AG10803 (cell line): ENCODE results near the gene FBXW8.

Source experiments
- DNase-seq: peaks from one replicate; pipeline ENCODE4 v3.0.0; 2010; ENCODE audit warnings: low read depth
- H3K4me3 ChIP-seq: 2 replicates; pipeline ENCODE4 v1.5.1; 2011; ENCODE audit warnings: mild to moderate bottlenecking, low read length, control low read depth
- TF ChIP-seq, protein P1 (sequence below): conservative IDR thresholded peaks from 2 replicates; pipeline ENCODE4 v1.5.1; 2011; ENCODE audit warnings: mild to moderate bottlenecking, low read length, control low read depth, inconsistent platforms

FBXW8 gene

DNA sequence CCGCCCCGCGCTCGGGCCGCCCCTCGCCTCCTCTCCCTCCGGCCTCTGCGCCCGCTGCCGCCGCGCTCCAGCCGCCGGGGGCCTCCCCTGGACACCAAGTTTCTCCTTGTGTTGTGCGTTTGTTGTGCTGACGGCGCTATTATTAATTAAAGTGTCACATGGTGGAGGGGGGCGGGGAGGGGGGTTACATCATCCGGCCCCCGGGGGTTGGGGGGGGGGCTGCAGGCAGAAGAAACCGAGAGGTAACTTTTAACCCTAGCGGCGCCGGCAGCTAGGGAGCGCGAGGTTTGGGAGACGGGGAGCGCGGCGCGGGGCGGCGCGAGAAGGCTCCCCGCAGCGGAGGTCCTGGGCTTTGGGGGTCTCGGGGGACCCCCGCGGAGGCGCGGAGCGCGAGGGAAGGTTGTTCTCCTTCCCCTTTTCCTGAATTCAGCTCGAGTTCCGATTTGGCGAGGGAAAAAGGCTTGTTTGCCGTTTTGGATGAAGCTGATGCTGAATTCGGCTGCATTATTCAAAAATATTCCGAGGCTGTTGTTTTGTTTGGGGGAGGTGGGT is 29.3 kb upstream of the FBXW8 start, which contains the start of gene HRK:
Gene HRK, minus strand, starts transcription at position 117 of the 552 bp plus-strand sequence. CDS start 134 bp downstream, outside the sequence.
- TF ChIP-seq, protein P1, sequence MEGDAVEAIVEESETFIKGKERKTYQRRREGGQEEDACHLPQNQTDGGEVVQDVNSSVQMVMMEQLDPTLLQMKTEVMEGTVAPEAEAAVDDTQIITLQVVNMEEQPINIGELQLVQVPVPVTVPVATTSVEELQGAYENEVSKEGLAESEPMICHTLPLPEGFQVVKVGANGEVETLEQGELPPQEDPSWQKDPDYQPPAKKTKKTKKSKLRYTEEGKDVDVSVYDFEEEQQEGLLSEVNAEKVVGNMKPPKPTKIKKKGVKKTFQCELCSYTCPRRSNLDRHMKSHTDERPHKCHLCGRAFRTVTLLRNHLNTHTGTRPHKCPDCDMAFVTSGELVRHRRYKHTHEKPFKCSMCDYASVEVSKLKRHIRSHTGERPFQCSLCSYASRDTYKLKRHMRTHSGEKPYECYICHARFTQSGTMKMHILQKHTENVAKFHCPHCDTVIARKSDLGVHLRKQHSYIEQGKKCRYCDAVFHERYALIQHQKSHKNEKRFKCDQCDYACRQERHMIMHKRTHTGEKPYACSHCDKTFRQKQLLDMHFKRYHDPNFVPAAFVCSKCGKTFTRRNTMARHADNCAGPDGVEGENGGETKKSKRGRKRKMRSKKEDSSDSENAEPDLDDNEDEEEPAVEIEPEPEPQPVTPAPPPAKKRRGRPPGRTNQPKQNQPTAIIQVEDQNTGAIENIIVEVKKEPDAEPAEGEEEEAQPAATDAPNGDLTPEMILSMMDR = no peak
- DNase-seq = no peak
- peak within 1 kb of the TSS; percentile 5; the same call in 1 of the 2 replicates for H3K4me3 ChIP-seq

DNA sequence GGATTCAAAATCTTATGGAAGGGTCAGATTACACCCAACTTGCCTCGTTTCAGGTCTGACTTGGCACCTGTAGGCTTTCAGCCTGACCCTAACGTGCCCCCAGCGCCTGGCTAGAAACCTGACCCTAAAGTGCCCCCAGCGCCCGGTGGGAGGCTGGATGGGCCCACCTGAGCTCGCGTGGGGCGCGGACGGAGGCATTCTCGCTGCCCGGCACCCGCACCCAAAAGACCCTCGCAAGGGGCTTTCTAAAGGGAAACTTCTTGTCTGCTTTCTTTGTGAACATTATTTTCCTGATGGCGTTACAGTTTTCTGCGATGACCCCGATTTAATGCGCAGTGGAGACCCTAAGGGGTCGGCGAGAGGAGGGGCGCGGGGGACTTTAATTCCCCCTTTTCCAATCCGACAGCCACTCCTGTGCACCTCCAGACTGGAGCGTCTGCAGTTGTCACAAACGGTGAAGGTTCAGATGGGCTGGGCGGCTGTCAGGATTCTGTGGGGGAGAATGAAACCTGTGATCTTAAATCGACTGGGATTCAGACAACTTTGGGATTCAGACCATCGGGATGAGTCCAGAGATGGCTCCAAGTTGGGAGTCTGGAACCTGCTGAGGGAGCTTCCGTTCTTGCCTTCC is 28.8 kb upstream of the FBXW8 start:
- no peak overlapping the region for H3K4me3 ChIP-seq
- no peak for DNase-seq
- TF ChIP-seq, protein P1 = no peak

DNA sequence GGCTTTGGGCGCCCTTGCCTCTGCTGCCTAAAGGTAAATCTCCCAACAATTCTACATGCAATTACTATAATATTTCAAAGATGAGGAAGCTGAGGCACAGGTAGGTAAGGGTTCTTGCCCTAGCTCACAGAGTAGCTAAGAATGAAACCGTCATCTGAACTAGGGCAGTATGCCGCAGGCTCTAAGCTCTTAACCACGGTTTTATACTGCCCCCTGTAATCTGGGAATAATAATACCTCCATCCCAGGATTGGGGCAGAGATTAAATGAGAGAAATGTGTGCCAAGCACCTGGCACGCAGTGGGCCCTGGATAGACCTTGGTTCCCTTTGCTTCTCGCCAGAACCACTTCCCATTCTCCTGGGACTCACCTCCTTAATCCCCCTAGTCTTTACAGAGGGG is 28.0 kb upstream of the FBXW8 start:
- TF ChIP-seq, protein P1 = peak; percentile 57
- no peak overlapping the region for H3K4me3 ChIP-seq
- DNase-seq = peak; percentile 57

DNA sequence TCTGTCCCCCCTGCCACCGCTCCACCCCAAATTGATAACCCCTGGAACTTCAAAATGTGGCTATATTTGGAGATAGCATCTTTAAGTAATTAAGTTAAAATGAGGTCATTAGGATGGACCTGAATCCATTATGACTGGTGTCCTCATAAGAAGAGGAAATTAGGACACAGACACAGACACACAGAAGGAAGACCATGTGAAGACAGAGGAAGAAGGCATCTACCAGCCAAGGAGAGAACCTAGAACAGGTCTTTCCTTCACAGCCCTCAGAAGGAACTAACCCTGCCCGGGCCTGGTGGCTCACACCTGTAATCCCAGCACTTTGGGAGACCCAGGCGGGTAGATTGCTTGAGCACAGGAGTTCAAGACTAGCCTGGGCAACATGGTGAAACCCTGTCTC is 25.9 kb upstream of the FBXW8 start:
- no peak for DNase-seq
- H3K4me3 ChIP-seq = no peak overlapping the region
- TF ChIP-seq, protein P1 = no peak

DNA sequence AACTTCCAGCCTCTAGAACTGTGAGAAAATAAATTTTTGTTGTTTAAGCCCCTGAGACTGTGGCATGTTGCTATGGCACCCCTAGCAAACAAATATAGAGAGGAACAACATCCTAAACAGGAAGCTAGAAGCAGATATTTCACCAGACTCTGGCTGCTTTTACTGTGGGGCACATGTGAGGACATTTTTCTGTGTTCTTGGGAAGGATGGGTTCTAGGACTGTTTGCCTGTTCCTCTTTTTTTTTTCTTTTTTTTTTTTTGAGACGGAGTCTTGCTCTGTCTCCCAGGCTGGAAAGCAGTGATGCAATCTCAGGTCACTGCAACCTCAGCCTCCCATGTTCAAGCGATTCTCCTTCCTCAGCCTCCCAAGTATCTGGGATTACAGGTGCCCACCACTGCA is 25.3 kb upstream of the FBXW8 start:
- no peak overlapping the region for H3K4me3 ChIP-seq
- TF ChIP-seq, protein P1 = no peak
- DNase-seq = no peak

DNA sequence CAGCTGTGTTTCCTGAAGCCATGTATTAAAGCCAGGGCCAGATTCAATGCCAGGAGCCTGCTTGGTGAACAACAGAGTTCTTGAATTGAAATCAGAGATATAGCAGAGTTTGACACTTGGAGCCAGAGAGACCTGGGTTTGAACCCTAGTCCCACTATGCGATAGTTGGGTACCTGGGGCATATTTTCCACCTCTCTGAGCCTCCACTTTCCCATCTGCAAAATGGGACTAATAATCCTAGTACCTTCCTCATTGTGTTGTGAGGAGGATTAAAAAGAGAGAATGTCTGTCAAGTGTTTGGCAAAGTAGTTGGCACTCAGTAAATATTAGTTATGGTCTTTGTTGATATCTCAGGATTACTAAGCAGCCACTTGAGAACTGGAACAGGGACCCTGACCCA is 23.5 kb upstream of the FBXW8 start:
- no peak overlapping the region for H3K4me3 ChIP-seq
- no peak for DNase-seq
- TF ChIP-seq, protein P1 = no peak

DNA sequence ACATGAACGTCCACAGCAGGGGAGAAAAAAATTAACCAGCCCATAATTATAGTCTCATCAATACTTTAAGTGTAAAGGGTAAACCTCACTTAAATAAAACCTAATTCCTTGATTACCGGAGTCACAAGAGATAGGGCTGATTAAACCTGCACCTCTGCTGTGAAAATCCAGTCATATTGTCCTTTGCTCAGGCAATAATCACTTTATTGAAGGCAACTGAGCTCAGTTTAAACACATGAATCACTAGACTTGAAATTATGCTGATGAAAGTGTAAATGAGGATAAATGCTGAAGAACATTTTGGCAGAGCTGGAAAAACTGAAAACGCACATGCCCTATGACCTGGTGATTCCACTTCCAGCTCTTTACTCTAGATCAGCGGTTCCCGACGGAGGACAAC is 22.9 kb upstream of the FBXW8 start:
- TF ChIP-seq, protein P1 = no peak
- no peak overlapping the region for H3K4me3 ChIP-seq
- DNase-seq = no peak
